Lower leg skin (tissue), 4 donors: ENCODE measurements around the gene NFASC. TPM values are rescaled to one million over a fixed set of nuclear protein-coding genes. Genes with fewer than 3 reads are reported as not detected.

Experiments used
- DNase-seq, 2 donors: peaks; one replicate each; pipeline ENCODE4 v3.0.0-alpha.2; 2019; ENCODE audit warnings: low spot score in 2 of 2
- H3K4me3 ChIP-seq: fragments of 200-600 bp; sonication (generic); 2 replicates; pipeline ENCODE4 v1.5.1; 2017; ENCODE audit warnings: mild to moderate bottlenecking, low read depth; ENCODE audit not compliant: poor library complexity, severe bottlenecking
- CTCF ChIP-seq, 3 donors: fragments of 450-650 bp; IDR thresholded peaks; one replicate each; pipeline ENCODE4 v1.5.1; 2016; ENCODE audit warnings: antibody characterized with exemption in 3 of 3, mild to moderate bottlenecking in 3 of 3, moderate library complexity in 2 of 3
- POLR2A ChIP-seq, 2 donors: fragments of 450-650 bp; IDR thresholded peaks; one replicate each; pipeline ENCODE4 v1.6.1; 2016 to 2017; ENCODE audit warnings: antibody characterized with exemption in 2 of 2, mild to moderate bottlenecking in 1 of 2, moderate library complexity in 1 of 2
- WGBS, 2 donors: methylation state at CpG; one replicate each; pipeline ENCODE4 v1.1.5; 2018; 5-methylcytosine and 5-hydroxymethylcytosine counted together
- intact Hi-C: fragments of 100-400 bp; cut with DNase I; formaldehyde crosslinking; loops from one replicate; pipeline ENCODE4 v1.15.0; 2023; ENCODE audit warnings: low total_unique reads
- total RNA-seq, 4 donors: library from RNA; depleted of rRNA; stranded (reverse); fragments of >200 nt; gene quantifications; one replicate each; pipeline ENCODE4 v1.1.0, GENCODE V29; 2016

NFASC gene
- total RNA-seq, result 10 to 100 TPM; 10.2 to 17.2 (median 14.2) TPM

GRCh38 chr1:204870160-204870912, at the start of gene NFASC:
TSS of gene NFASC (plus strand) at chr1:204870862. CDS start at chr1:204944316, 73,454 bp downstream.
- H3K4me3 ChIP-seq, result no peak within 1 kb of the TSS
- WGBS, 2 donors, result 85 to 86% methylated on average over 19 of the region's 19 CpGs
- TF ChIP-seq POLR2A (IDR thresholded peaks at IDR 0.05), result no peak
- TF ChIP-seq CTCF (IDR thresholded peaks at IDR 0.05), result no peak

GRCh38 chr1:204821476-204821875, 49.2 kb upstream of the NFASC start:
- intact Hi-C loops, result no loop called here
- TF ChIP-seq POLR2A (IDR thresholded peaks at IDR 0.05) (no peak), CTCF (IDR thresholded peaks at IDR 0.05) (no peak)
- 44 to 54% methylated on average over 5 of the region's 5 CpGs for WGBS, 2 donors
- no peak overlapping the region for H3K4me3 ChIP-seq
- DNase-seq, result no peak

More at GRCh38 chr1:204870160-204870912, at the start of gene NFASC:
- intact Hi-C loops, result no loop called here
- no peak for DNase-seq

GRCh38 chr1:204821924-204822323, 48.7 kb upstream of the NFASC start:
- H3K4me3 ChIP-seq, result no peak overlapping the region
- TF ChIP-seq POLR2A (IDR thresholded peaks at IDR 0.05) (no peak), CTCF (IDR thresholded peaks at IDR 0.05) (no peak)
- no peak for DNase-seq
- 90 to 93% methylated on average over 4 of the region's 4 CpGs for WGBS, 2 donors
- intact Hi-C loops, result no loop called here

GRCh38 chr1:204826970-204827369, 43.7 kb upstream of the NFASC start:
- H3K4me3 ChIP-seq, result no peak overlapping the region
- 55 to 59% methylated on average over 4 of the region's 4 CpGs for WGBS, 2 donors
- no peak for DNase-seq
- TF ChIP-seq CTCF (IDR thresholded peaks at IDR 0.05) (no peak), POLR2A (IDR thresholded peaks at IDR 0.05) (no peak)
- intact Hi-C loops, result no loop called here

- no peak for DNase-seq
- no peak overlapping the region for H3K4me3 ChIP-seq
- no peak for TF ChIP-seq POLR2A (IDR thresholded peaks at IDR 0.05)
- no peak for TF ChIP-seq CTCF (IDR thresholded peaks at IDR 0.05)
- 1 to 2% methylated on average over 31 to 47 of the region's 53 CpGs for WGBS, 2 donors
- intact Hi-C loops, result no loop called here
Measured at GRCh38 chr1:204828352-204828850, 42.3 kb upstream of the NFASC start.
